Measurements from ENCODE around the gene ZNF653. TPM values are rescaled to one million over a fixed set of nuclear protein-coding genes. Genes with fewer than 3 reads are reported as not detected.

ZNF653 gene
- total RNA-seq (24.2 and 28.0 TPM in 2 replicates), polyA plus RNA-seq (17.4 and 26.2 TPM in 2 replicates), polyA minus RNA-seq (23.8 and 25.0 TPM in 2 replicates)
- 13.3 TPM for total RNA-seq (2013)

GRCh38 chr19:11505504-11506100 lies at the start of gene ZNF653:
TSS of gene ZNF653 (minus strand) at chr19:11505839. CDS start at chr19:11505786, 53 bp downstream.
- ChIA-PET CTCF (interaction anchor here (1.2 kb wide), 1 partner anchor 23 kb away, joined by 4 read pairs; the partner anchor contains the start of gene ECSIT), POLR2A (interaction anchor here (0.7 to 0.9 kb wide), 2 partner anchors 31 to 83 kb away, joined by 3 read pairs; no protein-coding TSS in a partner anchor)
- intact Hi-C loops (cut with micrococcal nuclease), result loop anchor here (1.0 to 2.0 kb wide), 7 partner anchors 23 to 1191 kb away; partner anchors contain the start of genes CCDC159, ECSIT, ELOF1 and FBXW9
- peaks cover 13% of the 10 kb centered on the region for H3K4me1 Mint-ChIP-seq
- Histone ChIP-seq H3K27ac (ENCODE audit: low read length in 2 of 2) (peak within 1 kb of the TSS; percentile 65 to 98), H2AFZ (ENCODE audit: insufficient read depth, low read depth, low read length, poor library complexity, severe bottlenecking) (peak within 1 kb of the TSS; percentile 96), H3K79me2 (ENCODE audit: control insufficient read depth, insufficient read depth, low read length) (peaks cover 3% of the 10 kb centered on the region), H3K4me2 (replicated peaks; ENCODE audit: low read depth, low read length, poor library complexity, severe bottlenecking) (peak within 1 kb of the TSS; percentile 98), H4K20me1 (ENCODE audit: control insufficient read depth, insufficient read depth, low read length, poor library complexity, severe bottlenecking) (no peaks in the 10 kb centered on the region), H3K4me3 (ENCODE audit: control extremely low read depth in 1 of 5, extremely low read depth in 1 of 5, insufficient read depth in 1 of 5, low read depth in 2 of 5, low read length in 4 of 5) (peak within 1 kb of the TSS; percentile 62 to 98 (median 78)), H3K4me1 (ENCODE audit: control insufficient read depth in 2 of 2, insufficient read depth in 2 of 2, low read length in 2 of 2) (peaks cover 9 to 13% of the 10 kb centered on the region in 2 donors), H3K27me3 (replicated peaks in 1 of 4; ENCODE audit: control extremely low read depth in 1 of 4, control insufficient read depth in 3 of 4, insufficient read depth in 4 of 4, low read length in 3 of 4) (no peaks in the 10 kb centered on the region), H3K36me3 (replicated peaks in 1 of 2; ENCODE audit: control extremely low read depth in 1 of 2, control insufficient read depth in 1 of 2, extremely low read depth in 1 of 2, insufficient read depth in 2 of 2, low read length in 1 of 2) (no peaks in the 10 kb centered on the region), H3K9me3 (ENCODE audit: control extremely low read depth in 1 of 3, control insufficient read depth in 2 of 3, insufficient read depth in 1 of 3, low read length in 2 of 3) (no peaks in the 10 kb centered on the region), H3K9ac (ENCODE audit: low read length) (peak within 1 kb of the TSS; percentile 99)
- TF ChIP-seq CTCF (IDR thresholded peaks at IDR 0.05) (no peak), EZH2 (IDR thresholded peaks at IDR 0.05; ENCODE audit: borderline replicate concordance, insufficient read depth, low read depth, low read length, poor library complexity, severe bottlenecking) (no peak)
- peak within 1 kb of the TSS; percentile 93 for H3K27ac Mint-ChIP-seq
- H3K27me3 Mint-ChIP-seq, result no peaks in the 10 kb centered on the region
- peak within 1 kb of the TSS; percentile 87 for H3K4me3 Mint-ChIP-seq
- peak; percentile 98 for DNase-seq
- H3K9me3 Mint-ChIP-seq (ENCODE audit: insufficient read depth), result no peaks in the 10 kb centered on the region
- WGBS (ENCODE audit: insufficient coverage), result under 1% methylated on average over 65 of the region's 65 CpGs
- peak; percentile 52 for ATAC-seq (ENCODE audit: low read depth)

- H3K9ac ChIP-seq (ENCODE audit: low read length), result no peak overlapping the region
- ChIA-PET POLR2A (interaction anchor here (0.6 to 0.7 kb wide), 2 partner anchors 35 to 171 kb away, joined by 3 to 8 read pairs; no protein-coding TSS in a partner anchor), CTCF (interaction anchor here (10.7 kb wide), 1 partner anchor 32 kb away, joined by 289 read pairs; no protein-coding TSS in a partner anchor)
- Mint-ChIP-seq H3K27ac (peak overlapping the region; percentile 64), H3K27me3 (no peaks in the 10 kb centered on the region), H3K9me3 (ENCODE audit: insufficient read depth) (no peaks in the 10 kb centered on the region), H3K4me3 (peak overlapping the region; percentile 47), H3K4me1 (peaks cover 56% of the 10 kb centered on the region)
- H3K4me2 ChIP-seq (replicated peaks; ENCODE audit: low read depth, low read length, poor library complexity, severe bottlenecking), result no peak overlapping the region
- DNase-seq, result no peak
- peaks cover 34 to 66% of the 10 kb centered on the region in 2 donors for H3K4me1 ChIP-seq (ENCODE audit: control insufficient read depth in 2 of 2, insufficient read depth in 2 of 2, low read length in 2 of 2)
- WGBS (ENCODE audit: insufficient coverage), result 96% methylated on average over 4 of the region's 6 CpGs
- peaks cover 37% of the 10 kb centered on the region for H3K79me2 ChIP-seq (ENCODE audit: control insufficient read depth, insufficient read depth, low read length)
- H4K20me1 ChIP-seq (ENCODE audit: control insufficient read depth, insufficient read depth, low read length, poor library complexity, severe bottlenecking), result peaks cover 37% of the 10 kb centered on the region
- no peaks in the 10 kb centered on the region for H3K27me3 ChIP-seq (replicated peaks in 1 of 4; ENCODE audit: control extremely low read depth in 1 of 4, control insufficient read depth in 3 of 4, insufficient read depth in 4 of 4, low read length in 3 of 4)
- H3K36me3 ChIP-seq (replicated peaks in 1 of 2; ENCODE audit: control extremely low read depth in 1 of 2, control insufficient read depth in 1 of 2, extremely low read depth in 1 of 2, insufficient read depth in 2 of 2, low read length in 1 of 2), result peaks cover 0 to 34% of the 10 kb centered on the region in 2 experiments
- no peaks in the 10 kb centered on the region for H3K9me3 ChIP-seq (ENCODE audit: control extremely low read depth in 1 of 3, control insufficient read depth in 2 of 3, insufficient read depth in 1 of 3, low read length in 2 of 3)
- no peak overlapping the region for H3K4me3 ChIP-seq (ENCODE audit: control extremely low read depth in 1 of 5, extremely low read depth in 1 of 5, insufficient read depth in 1 of 5, low read depth in 2 of 5, low read length in 4 of 5)
- H2AFZ ChIP-seq (ENCODE audit: insufficient read depth, low read depth, low read length, poor library complexity, severe bottlenecking), result no peak overlapping the region
- TF ChIP-seq EZH2 (IDR thresholded peaks at IDR 0.05; ENCODE audit: borderline replicate concordance, insufficient read depth, low read depth, low read length, poor library complexity, severe bottlenecking), result no peak
- no peak for TF ChIP-seq CTCF (IDR thresholded peaks at IDR 0.05)
- ATAC-seq (ENCODE audit: low read depth), result no peak
- intact Hi-C loops (cut with micrococcal nuclease), result no loop called here
- H3K27ac ChIP-seq (ENCODE audit: low read length in 2 of 2), result peak overlapping the region in 1 of 2 donors; percentile 84
Observed at GRCh38 chr19:11555246-11555645, 49.6 kb upstream of the ZNF653 start.
